Testis (tissue), 2 donors: Measurements from ENCODE around the gene SPRY1.

ENCODE experiments used
- POLR2A ChIP-seq: fragments of 450-650 bp; IDR thresholded peaks from one replicate; pipeline ENCODE4 v1.6.1; 2017; ENCODE audit warnings: antibody characterized with exemption, mild to moderate bottlenecking, moderate library complexity
- TF ChIP-seq, protein P1 (sequence below), 3 experiments: fragments of 450-650 bp in 2 of 3; fragments of 200-600 bp in 1 of 3; sonication (generic) in 1 of 3; IDR thresholded peaks; one replicate each; pipeline ENCODE4 v1.5.1; 2016 to 2019; ENCODE audit warnings: antibody characterized with exemption in 3 of 3, mild to moderate bottlenecking in 2 of 3, moderate library complexity in 1 of 3

DNA sequence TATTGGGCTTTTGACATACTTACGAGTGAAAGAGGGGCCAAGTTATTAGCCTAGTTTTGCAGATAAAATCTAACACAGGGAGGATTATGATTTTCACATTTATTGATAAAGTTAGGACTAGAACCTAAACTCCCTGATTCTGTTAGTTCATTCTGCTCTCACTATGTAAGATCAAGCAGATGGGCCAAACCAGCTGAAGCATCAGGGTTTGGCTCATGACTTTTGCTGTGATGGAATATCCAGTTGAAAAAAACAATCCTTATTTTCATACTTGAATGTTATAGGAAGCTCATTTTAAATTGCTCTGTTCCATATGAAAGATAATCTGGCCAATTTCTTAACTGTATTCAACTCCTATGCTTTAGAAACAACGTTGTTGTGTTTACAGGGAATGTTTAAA, 21.2 kb downstream of the SPRY1 start:
- TF ChIP-seq, protein P1, sequence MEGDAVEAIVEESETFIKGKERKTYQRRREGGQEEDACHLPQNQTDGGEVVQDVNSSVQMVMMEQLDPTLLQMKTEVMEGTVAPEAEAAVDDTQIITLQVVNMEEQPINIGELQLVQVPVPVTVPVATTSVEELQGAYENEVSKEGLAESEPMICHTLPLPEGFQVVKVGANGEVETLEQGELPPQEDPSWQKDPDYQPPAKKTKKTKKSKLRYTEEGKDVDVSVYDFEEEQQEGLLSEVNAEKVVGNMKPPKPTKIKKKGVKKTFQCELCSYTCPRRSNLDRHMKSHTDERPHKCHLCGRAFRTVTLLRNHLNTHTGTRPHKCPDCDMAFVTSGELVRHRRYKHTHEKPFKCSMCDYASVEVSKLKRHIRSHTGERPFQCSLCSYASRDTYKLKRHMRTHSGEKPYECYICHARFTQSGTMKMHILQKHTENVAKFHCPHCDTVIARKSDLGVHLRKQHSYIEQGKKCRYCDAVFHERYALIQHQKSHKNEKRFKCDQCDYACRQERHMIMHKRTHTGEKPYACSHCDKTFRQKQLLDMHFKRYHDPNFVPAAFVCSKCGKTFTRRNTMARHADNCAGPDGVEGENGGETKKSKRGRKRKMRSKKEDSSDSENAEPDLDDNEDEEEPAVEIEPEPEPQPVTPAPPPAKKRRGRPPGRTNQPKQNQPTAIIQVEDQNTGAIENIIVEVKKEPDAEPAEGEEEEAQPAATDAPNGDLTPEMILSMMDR (IDR thresholded peaks at IDR 0.05) = no peak
- TF ChIP-seq POLR2A = no peak
